Mononuclear cell (primary cell): ENCODE data around the gene PER3. TPM values are rescaled to one million over a fixed set of nuclear protein-coding genes. Genes with fewer than 3 reads are reported as not detected.

Source experiments
- H3K27me3 ChIP-seq: 2 replicates; pipeline ENCODE4 v1.6.0; 2011; ENCODE audit warnings: low read length, control low read depth; ENCODE audit not compliant: insufficient read depth
- H3K4me1 ChIP-seq: 2 replicates; pipeline ENCODE4 v1.5.1; 2011; ENCODE audit warnings: mild to moderate bottlenecking, low read length, control low read depth; ENCODE audit not compliant: insufficient read depth
- H3K4me3 ChIP-seq: 2 replicates; pipeline ENCODE4 v1.5.1; 2011; ENCODE audit warnings: mild to moderate bottlenecking, low read length, moderate library complexity
- H3K9me3 ChIP-seq: 2 replicates; pipeline ENCODE4 v1.5.1; 2011; ENCODE audit warnings: low read depth, mild to moderate bottlenecking, control low read depth, low read length
- total RNA-seq: library from RNA; depleted of rRNA; stranded (reverse); fragments of >200 nt; gene quantifications from one replicate; pipeline ENCODE4 v1.2.3, GENCODE V29; 2012

PER3 gene
- total RNA-seq, 1 donor, result 7.3 TPM

- Histone ChIP-seq H3K4me3 (no peak overlapping the region), H3K27me3 (no peaks in the 10 kb centered on the region), H3K9me3 (no peaks in the 10 kb centered on the region), H3K4me1 (peaks cover 29% of the 10 kb centered on the region)
These were observed 14.2 kb upstream of the PER3 start for GRCh38 chr1:7769673-7770412.

- H3K9me3 ChIP-seq, result no peaks in the 10 kb centered on the region
These were observed 13.5 kb upstream of the PER3 start for GRCh38 chr1:7770669-7770996.

DNA sequence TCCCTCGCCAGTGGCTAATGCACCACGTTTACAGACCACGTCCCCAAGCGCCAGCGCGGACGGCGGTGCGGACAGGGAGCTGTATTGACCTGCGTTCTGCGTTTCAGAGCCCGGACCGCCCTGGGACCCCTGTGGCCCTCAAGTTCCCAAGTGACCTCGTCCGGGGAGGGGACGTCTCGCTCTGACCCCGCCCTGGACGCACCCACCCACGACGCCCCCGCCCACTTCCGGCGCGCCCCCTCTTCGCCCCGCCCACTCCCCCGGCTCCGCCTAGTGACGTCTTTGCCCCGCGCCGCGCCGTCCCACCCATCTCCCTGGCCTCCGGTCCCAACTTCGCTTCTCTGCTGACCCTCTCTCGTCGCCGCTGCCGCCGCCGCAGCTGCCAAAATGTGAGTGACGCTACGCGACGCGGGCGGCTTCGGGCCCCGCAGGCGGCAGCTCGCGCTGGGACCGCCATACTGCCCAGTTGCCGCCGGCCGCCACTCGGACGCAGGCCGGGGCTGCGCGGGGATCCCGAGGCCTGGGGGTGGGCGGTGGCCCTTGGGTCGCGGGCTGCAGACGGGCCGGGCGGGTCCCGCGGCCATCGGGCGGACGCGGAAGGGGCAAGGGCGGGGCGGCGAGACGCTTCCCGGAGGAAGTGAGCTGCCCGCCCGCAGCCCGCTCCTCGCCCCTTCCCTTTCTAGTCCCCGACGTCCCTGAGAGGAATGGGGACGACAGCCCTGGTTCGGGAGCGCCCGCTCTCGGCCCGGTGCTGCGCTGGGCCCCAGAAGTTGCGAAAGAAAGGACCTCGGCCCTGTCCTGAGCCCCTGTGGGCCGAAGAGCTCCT is 12.9 kb upstream of the PER3 start, which contains the start of gene VAMP3:
Gene VAMP3, plus strand, starts transcription at position 300 of the 826 bp plus-strand sequence. Its CDS starts 88 bp downstream, at position 388.
- Histone ChIP-seq H3K9me3 (no peaks in the 10 kb centered on the region), H3K4me3 (peak within 1 kb of the TSS; percentile 69), H3K27me3 (no peaks in the 10 kb centered on the region), H3K4me1 (peaks cover 29% of the 10 kb centered on the region)

More at GRCh38 chr1:7770669-7770996, 13.5 kb upstream of the PER3 start:
- Histone ChIP-seq H3K27me3 (no peaks in the 10 kb centered on the region), H3K4me1 (peaks cover 29% of the 10 kb centered on the region), H3K4me3 (peak overlapping the region; percentile 69)

- Histone ChIP-seq H3K9me3 (no peaks in the 10 kb centered on the region), H3K4me3 (peak overlapping the region; percentile 69)
These were observed 12.2 kb upstream of the PER3 start for GRCh38 chr1:7771823-7772299.

GRCh38 chr1:7777591-7777990 is 6.5 kb upstream of the PER3 start:
- Histone ChIP-seq H3K27me3 (no peaks in the 10 kb centered on the region), H3K9me3 (no peaks in the 10 kb centered on the region), H3K4me1 (peaks cover 32% of the 10 kb centered on the region), H3K4me3 (no peak overlapping the region)

More at GRCh38 chr1:7771823-7772299, 12.2 kb upstream of the PER3 start:
- peaks cover 29% of the 10 kb centered on the region for H3K4me1 ChIP-seq
- no peaks in the 10 kb centered on the region for H3K27me3 ChIP-seq

DNA sequence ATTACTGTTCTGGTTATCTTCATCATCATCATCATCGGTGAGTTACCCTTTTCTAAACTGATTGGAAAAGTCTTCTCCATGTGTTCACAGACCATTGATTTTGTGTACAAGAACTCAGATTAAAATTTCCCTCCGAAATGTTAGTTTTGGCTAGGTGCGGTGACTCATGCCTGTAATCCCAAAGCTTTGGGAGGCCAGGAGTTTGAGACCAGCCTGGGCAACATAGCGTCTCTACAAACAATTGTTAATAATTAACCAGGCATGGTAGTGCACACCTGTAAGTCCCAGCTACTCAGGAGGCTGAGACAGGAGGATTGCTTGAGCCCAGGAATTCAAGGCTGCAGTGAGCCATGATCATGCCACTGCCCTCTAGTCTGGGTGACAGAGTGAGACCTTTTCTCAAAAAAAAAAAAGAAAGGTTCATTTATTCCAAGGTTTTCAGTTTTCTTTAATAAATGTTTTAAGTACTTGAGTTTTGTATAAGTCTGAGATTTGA is 5.9 kb upstream of the PER3 start:
- H3K27me3 ChIP-seq, result no peaks in the 10 kb centered on the region
- H3K9me3 ChIP-seq, result no peaks in the 10 kb centered on the region
- H3K4me1 ChIP-seq, result peaks cover 36% of the 10 kb centered on the region
- H3K4me3 ChIP-seq, result no peak overlapping the region

DNA sequence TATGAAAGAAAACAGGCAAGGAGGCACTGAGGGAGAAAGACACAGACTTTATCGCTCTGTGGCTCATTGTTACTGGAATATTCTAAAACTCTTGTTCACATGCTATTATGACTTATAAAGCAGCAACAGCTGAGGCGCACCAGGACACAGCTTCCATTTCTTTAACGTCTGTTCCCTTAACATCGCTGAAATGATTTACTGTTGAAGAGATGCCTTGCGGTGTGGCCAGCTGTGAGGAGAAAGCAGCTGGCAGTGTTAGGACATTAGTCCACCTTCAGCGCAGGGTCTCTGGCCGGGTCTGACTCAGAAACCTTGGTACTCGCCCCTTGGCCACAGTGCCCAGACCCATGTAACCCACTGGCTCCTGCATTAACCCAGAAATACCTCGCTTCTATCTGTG is 3.1 kb upstream of the PER3 start:
- Histone ChIP-seq H3K4me3 (no peak overlapping the region), H3K4me1 (peaks cover 38% of the 10 kb centered on the region), H3K27me3 (no peaks in the 10 kb centered on the region), H3K9me3 (no peaks in the 10 kb centered on the region)

DNA sequence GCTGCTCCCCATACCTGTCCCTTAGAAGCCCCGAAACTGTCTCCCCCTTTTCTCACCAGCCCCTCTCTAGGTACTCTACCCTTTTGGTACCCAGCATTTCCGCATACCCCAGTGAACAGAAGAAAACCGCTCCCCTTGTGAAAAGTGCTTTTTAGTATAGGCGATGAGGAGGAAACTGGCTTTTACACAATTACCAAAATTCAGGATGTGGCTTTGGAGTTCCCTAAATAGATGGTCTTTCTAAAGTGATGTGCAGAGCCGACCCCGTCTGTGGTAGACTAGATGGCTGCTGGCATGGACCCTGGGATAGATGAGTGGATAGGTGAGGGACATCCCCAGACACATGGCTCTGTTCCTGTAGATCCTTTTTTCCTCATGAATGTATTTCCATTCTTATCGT is 2.6 kb upstream of the PER3 start:
- no peaks in the 10 kb centered on the region for H3K9me3 ChIP-seq
- peaks cover 39% of the 10 kb centered on the region for H3K4me1 ChIP-seq
- no peak overlapping the region for H3K4me3 ChIP-seq
- H3K27me3 ChIP-seq, result no peaks in the 10 kb centered on the region

DNA sequence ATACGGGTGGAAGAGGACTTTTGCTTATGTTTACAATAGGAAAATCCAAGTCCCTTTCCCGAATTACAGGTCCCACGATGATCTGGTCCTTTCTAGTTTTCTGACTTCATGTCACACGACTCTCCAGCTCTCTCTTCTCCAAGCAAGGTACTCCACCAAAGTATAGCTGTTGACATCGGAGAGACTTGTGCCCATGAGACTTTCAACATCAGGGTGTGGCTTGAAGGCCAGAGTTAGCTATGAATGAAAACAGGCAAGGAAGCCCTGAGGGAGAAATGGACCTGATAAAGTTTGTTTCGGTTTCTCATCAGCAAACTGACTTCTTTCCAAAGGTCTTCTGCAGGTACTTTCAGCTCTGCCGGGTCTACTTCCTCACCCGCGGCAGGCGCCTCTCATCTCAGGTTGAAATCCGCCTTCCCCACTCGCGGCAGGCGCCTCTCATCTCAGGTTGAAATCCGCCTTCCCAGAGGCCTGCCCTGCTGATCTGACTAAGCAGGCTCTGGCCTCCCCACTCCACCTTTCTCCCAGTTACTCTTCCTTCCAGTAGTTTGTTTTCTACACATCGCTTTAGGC is 2.1 kb upstream of the PER3 start:
- Histone ChIP-seq H3K4me1 (peaks cover 43% of the 10 kb centered on the region), H3K4me3 (no peak overlapping the region), H3K9me3 (no peaks in the 10 kb centered on the region), H3K27me3 (no peaks in the 10 kb centered on the region)

- Histone ChIP-seq H3K27me3 (no peaks in the 10 kb centered on the region), H3K9me3 (no peaks in the 10 kb centered on the region), H3K4me1 (peaks cover 43% of the 10 kb centered on the region), H3K4me3 (peak overlapping the region; percentile 35)
These were observed 846 bp upstream of the PER3 start for GRCh38 chr1:7783178-7783711.

DNA sequence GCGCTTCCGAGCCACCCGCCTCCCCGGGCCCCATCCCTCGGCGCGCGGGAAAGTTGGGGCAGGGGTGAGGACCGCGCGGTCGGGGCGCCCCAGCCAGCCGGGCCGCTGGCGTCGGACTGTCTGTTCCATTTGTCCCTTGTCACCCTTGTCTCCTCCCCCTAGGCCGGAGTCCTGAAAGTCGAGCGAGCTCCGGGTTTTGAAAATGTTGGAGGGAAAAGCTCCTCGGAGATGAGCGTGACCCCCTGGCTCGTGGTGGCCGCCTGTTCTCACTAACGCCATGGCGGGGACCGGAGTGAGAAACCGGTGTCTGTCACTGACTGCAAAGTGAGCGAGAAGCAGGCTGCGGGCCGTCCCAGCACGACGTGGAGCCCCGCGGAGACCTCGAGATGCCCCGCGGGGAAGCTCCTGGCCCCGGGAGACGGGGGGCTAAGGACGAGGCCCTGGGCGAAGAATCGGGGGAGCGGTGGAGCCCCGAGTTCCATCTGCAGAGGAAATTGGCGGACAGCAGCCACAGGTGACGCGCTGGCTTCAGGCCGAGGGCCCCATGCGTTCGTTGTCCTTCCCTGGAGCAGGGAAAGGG is 491 bp downstream of the PER3 start:
- Histone ChIP-seq H3K4me3 (no peak overlapping the region), H3K9me3 (no peaks in the 10 kb centered on the region), H3K27me3 (no peaks in the 10 kb centered on the region), H3K4me1 (peaks cover 43% of the 10 kb centered on the region)

GRCh38 chr1:7785108-7785507 is 1.0 kb downstream of the PER3 start:
- H3K9me3 ChIP-seq, result peaks cover under 1% of the 10 kb centered on the region
- peaks cover 43% of the 10 kb centered on the region for H3K4me1 ChIP-seq
- no peak overlapping the region for H3K4me3 ChIP-seq
- no peaks in the 10 kb centered on the region for H3K27me3 ChIP-seq

DNA sequence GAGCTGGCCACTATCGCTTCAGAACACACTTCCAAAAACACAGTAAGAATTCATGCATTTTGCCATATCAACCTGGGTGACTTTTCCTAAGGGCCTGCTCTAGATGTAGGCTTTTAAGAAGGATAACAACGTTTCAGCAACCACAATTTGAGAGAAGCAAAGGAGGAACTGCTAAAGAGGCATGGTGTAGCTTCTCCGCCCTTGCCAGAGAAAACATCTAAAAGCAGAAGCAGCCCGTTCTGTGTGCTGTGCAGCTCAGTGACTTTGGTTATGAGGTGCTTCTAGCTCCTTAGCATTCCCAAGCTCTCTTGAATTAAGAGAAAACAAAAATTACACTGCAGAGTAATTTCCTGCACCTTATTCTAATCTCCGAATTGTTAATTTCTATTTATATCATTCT is 2.7 kb downstream of the PER3 start:
- no peak overlapping the region for H3K4me3 ChIP-seq
- peaks cover 14% of the 10 kb centered on the region for H3K9me3 ChIP-seq
- H3K27me3 ChIP-seq, result no peaks in the 10 kb centered on the region
- peaks cover 26% of the 10 kb centered on the region for H3K4me1 ChIP-seq

DNA sequence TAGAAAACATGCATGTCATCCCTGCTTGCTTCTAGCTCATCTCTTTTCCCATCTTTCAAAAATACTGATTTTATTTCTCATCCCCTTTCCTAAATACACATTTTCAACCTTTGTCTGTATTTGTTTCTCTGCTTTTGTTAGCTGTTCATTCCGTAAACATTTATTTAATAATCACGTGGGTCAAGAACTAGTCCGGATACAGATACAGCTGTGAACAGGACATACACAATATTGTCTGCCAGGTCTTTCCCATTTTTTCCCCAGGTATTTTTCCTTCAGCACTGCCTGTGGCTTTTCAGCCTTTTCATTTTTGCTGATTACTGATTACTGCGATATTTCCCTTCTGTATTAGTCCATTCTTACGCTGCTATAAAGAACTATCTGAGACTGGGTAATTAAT is 5.7 kb downstream of the PER3 start:
- Histone ChIP-seq H3K4me1 (peaks cover 5% of the 10 kb centered on the region), H3K9me3 (peaks cover 14% of the 10 kb centered on the region), H3K4me3 (no peak overlapping the region), H3K27me3 (no peaks in the 10 kb centered on the region)
